K562 (cell line): ENCODE measurements around the gene YTHDC1. TPM values are rescaled to one million over a fixed set of nuclear protein-coding genes. Genes with fewer than 3 reads are reported as not detected.

Source experiments
- ATF3 ChIP-seq, 2 experiments: fragments of 450-650 bp in 1 of 2; sonication (generic) in 1 of 2; formaldehyde crosslinking in 1 of 2; IDR thresholded peaks in 1 of 2; conservative IDR thresholded peaks in 1 of 2; 2 replicates each; pipeline versions ENCODE4 v1.6.1 to v1.8.1; 2016 to 2023; ENCODE audit warnings: mild to moderate bottlenecking in 2 of 2, moderate library complexity in 2 of 2, inconsistent platforms in 1 of 2, missing genetic modification reagents in 1 of 2
- CBFA2T2 ChIP-seq: fragments of 450-650 bp; conservative IDR thresholded peaks from 2 replicates; pipeline ENCODE4 v1.6.1; 2017; ENCODE audit warnings: mild to moderate bottlenecking
- CBFA2T3 ChIP-seq: fragments of 450-650 bp; IDR thresholded peaks from 2 replicates; pipeline ENCODE4 v1.6.1; 2017
- CEBPG ChIP-seq, 3 experiments: fragments of 200-800 bp in 1 of 3; sonication (Bioruptor generic) in 1 of 3; sonication (generic) in 1 of 3; formaldehyde crosslinking in 1 of 3; IDR thresholded peaks in 2 of 3; conservative IDR thresholded peaks in 1 of 3; 2 replicates each; pipeline versions ENCODE4 v1.6.1 to v1.8.0; 2016 to 2022; ENCODE audit warnings: missing compliant biosample characterization in 2 of 3, missing genetic modification characterization in 2 of 3, mild to moderate bottlenecking in 1 of 3, missing genetic modification reagents in 1 of 3
- CUX1 ChIP-seq: fragments of 200-800 bp; sonication (Bioruptor generic); IDR thresholded peaks from 2 replicates; pipeline ENCODE4 v1.6.1; 2016; ENCODE audit warnings: missing genetic modification characterization, missing compliant biosample characterization
- CXXC5 ChIP-seq: fragments of 250-450 bp; sonication (Bioruptor Pico); IDR thresholded peaks from 2 replicates; pipeline ENCODE4 v1.8.0; 2022; ENCODE audit warnings: inconsistent platforms, mild to moderate bottlenecking, moderate library complexity
- DACH1 ChIP-seq: fragments of 450-650 bp; IDR thresholded peaks from 2 replicates; pipeline ENCODE4 v1.6.1; 2018; ENCODE audit not compliant: partially characterized antibody
- FOSL1 ChIP-seq: fragments of 200-800 bp; sonication (Bioruptor generic); conservative IDR thresholded peaks from 2 replicates; pipeline ENCODE4 v1.6.1; 2016; ENCODE audit warnings: missing genetic modification characterization, missing compliant biosample characterization
- NFIC ChIP-seq: fragments of 450-650 bp; IDR thresholded peaks from 2 replicates; pipeline ENCODE4 v1.6.1; 2017; ENCODE audit warnings: mild to moderate bottlenecking, inconsistent platforms
- PHB2 ChIP-seq: fragments of 450-650 bp; IDR thresholded peaks from 2 replicates; pipeline ENCODE4 v1.6.1; 2017; ENCODE audit warnings: low read depth
- POLR2H ChIP-seq: IDR thresholded peaks from 2 replicates; pipeline ENCODE4 v1.6.1; 2016; ENCODE audit warnings: missing genetic modification characterization, low read depth, mild to moderate bottlenecking, control low read depth, missing compliant biosample characterization, moderate library complexity
- RHOXF2B ChIP-seq: fragments of 250-450 bp; sonication (Bioruptor Pico); conservative IDR thresholded peaks from 2 replicates; pipeline ENCODE4 v1.5.1; 2021
- SOX6 ChIP-seq: fragments of 450-650 bp; IDR thresholded peaks from 2 replicates; pipeline ENCODE4 v1.6.1; 2014; ENCODE audit warnings: mild to moderate bottlenecking
- TAF9B ChIP-seq: fragments of 450-650 bp; IDR thresholded peaks from 2 replicates; pipeline ENCODE4 v1.6.1; 2018; ENCODE audit warnings: mild to moderate bottlenecking; ENCODE audit not compliant: partially characterized antibody
- TARDBP ChIP-seq: fragments of 450-650 bp; IDR thresholded peaks from 2 replicates; pipeline ENCODE4 v1.6.1; 2016
- TRIM24 ChIP-seq, 2 experiments: fragments of 450-650 bp; IDR thresholded peaks; 2 replicates each; pipeline ENCODE4 v1.6.1; 2016
- ZKSCAN8 ChIP-seq: fragments of 200-800 bp; sonication (Bioruptor generic); IDR thresholded peaks from 2 replicates; pipeline ENCODE4 v1.6.1; 2016; ENCODE audit warnings: missing genetic modification characterization, missing compliant biosample characterization
- ZNF507 ChIP-seq: conservative IDR thresholded peaks from 2 replicates; pipeline ENCODE4 v1.6.1; 2017; ENCODE audit warnings: missing genetic modification characterization, missing compliant biosample characterization
- polyA plus RNA-seq, 8 experiments: library from polyadenylated mRNA; depleted of rRNA in 4 of 8; stranded (reverse) in 5 of 8; unstranded in 3 of 8; fragments of >200 nt; fragmentation: Nextera tagmentation in 2 of 8; fragmentation: Illumina TruSeq in 1 of 8; extraction: Ambion mirVana in 2 of 8; extraction: Trizol in 1 of 8; gene quantifications; 2 replicates each; pipeline versions ENCODE4 v1.2.1 to v1.2.3, GENCODE V29; 2011 to 2014; ENCODE audit warnings: inconsistent platforms in 1 of 8, missing spikeins in 1 of 8
- total RNA-seq, 7 experiments: library from RNA; depleted of rRNA in 6 of 7; stranded (reverse); fragments of >200 nt in 6 of 7; fragmentation: Illumina TruSeq in 2 of 7; extraction: Trizol in 2 of 7; gene quantifications; 2 replicates each; pipeline versions ENCODE4 v1.2.1 to v1.2.3, GENCODE V29; 2011 to 2021; ENCODE audit warnings: low replicate concordance in 1 of 7
- TF ChIP-seq, protein P1 (sequence below), 2 experiments: fragments of 200-800 bp in 1 of 2; sonication (Bioruptor generic) in 1 of 2; sonication (generic) in 1 of 2; formaldehyde crosslinking in 1 of 2; IDR thresholded peaks in 1 of 2; conservative IDR thresholded peaks in 1 of 2; 2 replicates each; pipeline versions ENCODE4 v1.5.0 to v1.6.1; 2016 to 2020; ENCODE audit warnings: missing compliant biosample characterization in 1 of 2, missing genetic modification characterization in 1 of 2, missing genetic modification reagents in 1 of 2
- TF ChIP-seq, protein P2 (sequence below): sonication (generic); formaldehyde crosslinking; IDR thresholded peaks from 2 replicates; pipeline ENCODE4 v1.8.0; 2022; ENCODE audit warnings: mild to moderate bottlenecking, missing genetic modification reagents

YTHDC1 gene
- total and polyA plus RNA-seq, 9 of the 15 experiments (the other 6 are each of a cell fraction or from before 2014, with no cell fraction given) = 9.8 to 65.4 (median 51.7) TPM

- TF ChIP-seq TRIM24 (IDR thresholded peaks at IDR 0.05) (no peak), CBFA2T2 (no peak), CUX1 (no peak), NFIC (peak; percentile 42; the same call in 1 of the 2 replicates), POLR2H (tag) (peak; percentile 64; the same call in 1 of the 2 replicates), CXXC5 (CRISPR knock-in tag) (peak; percentile 41; the same call in 1 of the 2 replicates), CBFA2T3 (peak; percentile 28), DACH1 (peak; percentile 69), ATF3 (IDR thresholded peaks at IDR 0.05) (peak; percentile 15; the same call in 1 of the 2 replicates), ATF3 (CRISPR knock-in tag; conservative IDR thresholded peaks at IDR 0.05) (no peak), SOX6 (0 out of 2 replicates have a peak, but pooled peaks have one; percentile 32), TARDBP (no peak), FOSL1 (tag) (peak; percentile 87), ZKSCAN8 (CRISPR knock-in tag) (no peak), TAF9B (peak; percentile 17), CEBPG (CRISPR knock-in tag; IDR thresholded peaks at IDR 0.05) (no peak), CEBPG (tag; conservative IDR thresholded peaks at IDR 0.05 in 1 of 2, IDR thresholded peaks at IDR 0.05 in 1 of 2) (no peak), ZNF507 (tag) (no peak), PHB2 (no peak), RHOXF2B (CRISPR knock-in tag) (no peak)
- TF ChIP-seq, protein P1, sequence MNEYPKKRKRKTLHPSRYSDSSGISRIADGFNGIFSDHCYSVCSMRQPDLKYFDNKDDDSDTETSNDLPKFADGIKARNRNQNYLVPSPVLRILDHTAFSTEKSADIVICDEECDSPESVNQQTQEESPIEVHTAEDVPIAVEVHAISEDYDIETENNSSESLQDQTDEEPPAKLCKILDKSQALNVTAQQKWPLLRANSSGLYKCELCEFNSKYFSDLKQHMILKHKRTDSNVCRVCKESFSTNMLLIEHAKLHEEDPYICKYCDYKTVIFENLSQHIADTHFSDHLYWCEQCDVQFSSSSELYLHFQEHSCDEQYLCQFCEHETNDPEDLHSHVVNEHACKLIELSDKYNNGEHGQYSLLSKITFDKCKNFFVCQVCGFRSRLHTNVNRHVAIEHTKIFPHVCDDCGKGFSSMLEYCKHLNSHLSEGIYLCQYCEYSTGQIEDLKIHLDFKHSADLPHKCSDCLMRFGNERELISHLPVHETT (CRISPR knock-in tag; conservative IDR thresholded peaks at IDR 0.05 in 1 of 2, IDR thresholded peaks at IDR 0.05 in 1 of 2) = 0 out of 4 replicates have a peak, but pooled peaks of 1 of the 2 experiments have one; percentile 14
- TF ChIP-seq, protein P2, sequence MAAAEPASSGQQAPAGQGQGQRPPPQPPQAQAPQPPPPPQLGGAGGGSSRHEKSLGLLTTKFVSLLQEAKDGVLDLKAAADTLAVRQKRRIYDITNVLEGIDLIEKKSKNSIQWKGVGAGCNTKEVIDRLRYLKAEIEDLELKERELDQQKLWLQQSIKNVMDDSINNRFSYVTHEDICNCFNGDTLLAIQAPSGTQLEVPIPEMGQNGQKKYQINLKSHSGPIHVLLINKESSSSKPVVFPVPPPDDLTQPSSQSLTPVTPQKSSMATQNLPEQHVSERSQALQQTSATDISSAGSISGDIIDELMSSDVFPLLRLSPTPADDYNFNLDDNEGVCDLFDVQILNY = no peak
These were observed 82.4 kb downstream of the YTHDC1 start (continued) for GRCh38 chr4:68267433-68267944.
